Stomach (tissue), 4 donors: ENCODE data around the gene KHSRP.

Experiments used
- EP300 ChIP-seq: sonication (generic); formaldehyde crosslinking; IDR thresholded peaks from one replicate; pipeline ENCODE4 v1.6.1; 2017; ENCODE audit warnings: antibody characterized with exemption
- POLR2A ChIP-seq, 4 donors: fragments of 450-650 bp; IDR thresholded peaks; one replicate each; pipeline ENCODE4 v1.6.1; 2016; ENCODE audit warnings: antibody characterized with exemption in 4 of 4, control low read depth in 2 of 4, mild to moderate bottlenecking in 1 of 4, moderate library complexity in 1 of 4
- POLR2AphosphoS5 ChIP-seq, 3 donors: sonication (generic); formaldehyde crosslinking; IDR thresholded peaks; one replicate each; pipeline ENCODE4 v1.6.1; 2016; ENCODE audit warnings: antibody characterized with exemption in 3 of 3
- TF ChIP-seq, protein P1 (sequence below), 7 experiments: fragments of 450-650 bp in 4 of 7; fragments of 200-600 bp in 3 of 7; sonication (generic) in 3 of 7; IDR thresholded peaks; one replicate each; pipeline ENCODE4 v1.5.1; 2016 to 2019; ENCODE audit warnings: antibody characterized with exemption in 7 of 7, control low read depth in 2 of 7, mild to moderate bottlenecking in 1 of 7

DNA sequence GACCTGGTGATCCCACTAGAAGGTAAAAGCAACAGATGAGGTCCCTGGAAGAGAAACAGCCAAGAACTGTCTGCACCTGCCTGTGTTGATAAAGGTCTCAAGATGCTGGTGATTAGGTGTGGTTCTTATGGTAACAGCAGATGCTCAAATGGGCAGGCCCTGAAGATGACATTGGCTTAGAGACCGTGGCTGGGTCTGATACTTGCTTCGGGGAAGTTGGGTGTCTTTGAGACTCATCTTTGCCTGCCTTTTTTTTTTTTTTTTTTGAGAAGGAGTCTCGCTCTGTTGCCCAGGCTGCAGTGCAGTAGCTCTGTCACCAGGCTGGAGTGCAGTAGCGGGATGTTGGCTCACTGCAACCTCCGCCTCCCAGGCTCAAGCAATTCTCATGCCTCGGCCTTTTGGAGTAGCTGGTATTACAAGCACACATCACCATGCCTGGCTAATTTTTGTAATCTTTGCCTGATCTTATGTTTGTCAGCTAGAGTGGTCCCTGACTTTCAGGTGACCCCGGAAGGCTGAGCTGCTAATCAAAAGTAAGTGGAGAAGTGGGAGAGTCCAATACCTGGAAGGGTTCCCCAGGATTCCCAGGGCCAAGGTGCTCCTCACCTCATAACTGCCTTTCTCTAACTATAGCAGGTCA lies 27.1 kb upstream of the KHSRP start:
- TF ChIP-seq, protein P1, sequence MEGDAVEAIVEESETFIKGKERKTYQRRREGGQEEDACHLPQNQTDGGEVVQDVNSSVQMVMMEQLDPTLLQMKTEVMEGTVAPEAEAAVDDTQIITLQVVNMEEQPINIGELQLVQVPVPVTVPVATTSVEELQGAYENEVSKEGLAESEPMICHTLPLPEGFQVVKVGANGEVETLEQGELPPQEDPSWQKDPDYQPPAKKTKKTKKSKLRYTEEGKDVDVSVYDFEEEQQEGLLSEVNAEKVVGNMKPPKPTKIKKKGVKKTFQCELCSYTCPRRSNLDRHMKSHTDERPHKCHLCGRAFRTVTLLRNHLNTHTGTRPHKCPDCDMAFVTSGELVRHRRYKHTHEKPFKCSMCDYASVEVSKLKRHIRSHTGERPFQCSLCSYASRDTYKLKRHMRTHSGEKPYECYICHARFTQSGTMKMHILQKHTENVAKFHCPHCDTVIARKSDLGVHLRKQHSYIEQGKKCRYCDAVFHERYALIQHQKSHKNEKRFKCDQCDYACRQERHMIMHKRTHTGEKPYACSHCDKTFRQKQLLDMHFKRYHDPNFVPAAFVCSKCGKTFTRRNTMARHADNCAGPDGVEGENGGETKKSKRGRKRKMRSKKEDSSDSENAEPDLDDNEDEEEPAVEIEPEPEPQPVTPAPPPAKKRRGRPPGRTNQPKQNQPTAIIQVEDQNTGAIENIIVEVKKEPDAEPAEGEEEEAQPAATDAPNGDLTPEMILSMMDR (IDR thresholded peaks at IDR 0.05), result no peak
- TF ChIP-seq POLR2AphosphoS5 (IDR thresholded peaks at IDR 0.05) (no peak), EP300 (no peak), POLR2A (IDR thresholded peaks at IDR 0.05) (no peak)
